ENCODE results near the gene SLC22A5.
"Not testable (repeated sequence)": the region's sequence is repeated elsewhere in the genome, so short reads cannot be mapped to it uniquely, and the experiment has no call there.

- TF ChIP-seq CTCF (IDR thresholded peaks at IDR 0.05 in 2 of 3, conservative IDR thresholded peaks at IDR 0.05 in 1 of 3; ENCODE audit: control insufficient read depth in 2 of 3, extremely low read depth in 1 of 3, insufficient read depth in 1 of 3, low read depth in 3 of 3, low read length in 3 of 3); ZBTB11 (CRISPR knock-in tag; IDR thresholded peaks at IDR 0.05); NFYA (IDR thresholded peaks at IDR 0.05; ENCODE audit: borderline replicate concordance, low read depth, low read length); EZH2 (IDR thresholded peaks at IDR 0.05; ENCODE audit: borderline replicate concordance, control insufficient read depth, low read depth, low read length); SMC3 (IDR thresholded peaks at IDR 0.05; ENCODE audit: borderline replicate concordance, low read length); MYC (IDR thresholded peaks at IDR 0.05; ENCODE audit: insufficient read depth, insufficient read length, insufficient replicate concordance, low read length, severe bottlenecking); BHLHE40 (IDR thresholded peaks at IDR 0.05; ENCODE audit: borderline replicate concordance in 1 of 2, low read depth in 2 of 2, low read length in 1 of 2); ESRRA (IDR thresholded peaks at IDR 0.05; ENCODE audit: low read length); SIN3A (IDR thresholded peaks at IDR 0.05; ENCODE audit: low read depth, low read length); NFIC (IDR thresholded peaks at IDR 0.05; ENCODE audit: low read depth, low read length): not testable (repeated sequence)
Observed at GRCh38 chr5:132415516-132415915, 46.0 kb downstream of the SLC22A5 start.

Data from GM12878 (cell line).